NCI-H1048 (cell line): ENCODE data around the gene PRPF19.
A peak's percentile ranks its signal among the peaks of the same experiment; 100 is the strongest.

Source experiments
- DNase-seq: peaks from one replicate; lab custom pipeline; 2025; lab: John Stamatoyannopoulos, UW

Gene PRPF19

DNA sequence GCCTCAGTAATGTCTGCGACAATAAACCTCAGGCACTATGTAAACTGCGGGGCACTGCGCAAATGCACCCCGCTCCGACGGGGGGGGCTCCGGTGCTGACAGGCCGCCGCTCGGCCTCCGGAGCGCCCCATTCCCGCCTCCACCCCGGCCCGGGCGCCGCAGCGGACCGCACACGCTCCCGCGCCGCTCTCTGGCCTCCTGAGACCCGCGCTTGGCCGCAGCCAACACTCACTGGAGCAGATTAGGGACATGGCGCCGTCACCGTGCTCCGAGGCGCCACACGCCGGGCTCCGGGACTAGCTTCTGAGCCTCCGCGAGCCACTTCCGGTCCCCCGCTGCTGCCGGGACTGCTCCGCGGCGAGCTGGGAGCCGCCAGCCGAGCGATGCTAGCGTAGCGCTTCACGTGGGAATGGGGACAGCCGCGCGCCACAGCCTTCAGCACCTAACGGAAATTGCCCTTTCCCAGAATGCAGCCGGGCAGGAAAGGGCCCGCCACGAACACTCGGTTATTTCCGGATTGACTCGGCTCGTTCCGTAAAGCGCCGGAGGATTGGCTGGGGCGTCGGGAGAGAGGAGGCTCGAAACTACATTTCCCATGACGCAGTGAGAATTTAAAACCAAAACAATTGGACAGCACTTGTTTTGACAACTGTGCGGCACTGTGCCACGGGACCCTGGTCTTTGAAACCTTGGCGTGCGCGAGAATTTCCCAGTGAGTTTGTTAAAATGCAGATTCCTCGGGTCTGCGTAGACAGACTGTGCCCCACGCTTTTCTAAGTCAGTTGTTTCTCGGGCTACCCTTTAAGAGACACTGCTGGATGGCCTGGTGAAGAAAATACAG, at the start of gene PRPF19:
TSS of gene PRPF19 (minus strand) at position 454 of the 841 bp plus-strand sequence. CDS start at position 251, 203 bp downstream.
- DNase-seq: peak; percentile 92

DNA sequence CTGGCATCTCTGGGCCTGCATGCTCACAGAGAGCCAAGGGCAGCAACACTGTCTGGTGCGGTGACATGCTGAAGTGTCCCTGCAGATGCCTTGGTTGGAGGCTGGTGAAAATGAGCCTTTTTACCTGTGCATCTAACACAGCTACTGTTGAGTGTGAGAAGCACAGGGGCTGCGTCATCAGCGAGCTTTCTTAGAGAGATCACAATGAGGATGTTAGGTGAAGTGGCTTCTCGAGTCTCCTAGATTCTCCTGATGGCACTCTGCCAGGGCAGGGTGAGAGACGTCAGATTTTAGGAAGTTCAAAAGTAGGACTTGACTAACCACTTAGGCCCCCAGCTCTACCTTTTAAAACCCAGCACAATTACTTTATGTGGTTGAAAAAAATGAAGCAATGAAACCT, 49.2 kb upstream of the PRPF19 start:
- DNase-seq: no peak

DNA sequence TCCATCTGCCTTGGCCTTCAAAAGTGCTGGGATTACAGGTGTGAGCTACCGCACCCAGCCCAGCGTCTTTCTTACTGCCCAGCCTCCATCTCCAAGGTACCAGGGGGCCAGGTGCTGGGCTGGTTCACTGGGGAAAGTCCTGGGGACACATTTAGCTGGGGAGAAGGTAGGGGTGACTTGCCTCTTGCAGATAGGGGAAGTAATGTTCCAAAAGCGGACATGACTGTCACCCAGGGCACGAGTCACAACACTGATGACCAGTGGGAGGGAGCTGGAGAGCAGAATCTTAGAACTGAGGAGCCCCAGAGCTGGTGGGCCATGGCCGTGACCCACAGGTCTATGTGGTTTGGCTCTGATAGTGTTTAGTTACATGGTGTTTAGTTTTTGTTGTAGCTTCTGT, 48.0 kb upstream of the PRPF19 start:
- no peak for DNase-seq

DNA sequence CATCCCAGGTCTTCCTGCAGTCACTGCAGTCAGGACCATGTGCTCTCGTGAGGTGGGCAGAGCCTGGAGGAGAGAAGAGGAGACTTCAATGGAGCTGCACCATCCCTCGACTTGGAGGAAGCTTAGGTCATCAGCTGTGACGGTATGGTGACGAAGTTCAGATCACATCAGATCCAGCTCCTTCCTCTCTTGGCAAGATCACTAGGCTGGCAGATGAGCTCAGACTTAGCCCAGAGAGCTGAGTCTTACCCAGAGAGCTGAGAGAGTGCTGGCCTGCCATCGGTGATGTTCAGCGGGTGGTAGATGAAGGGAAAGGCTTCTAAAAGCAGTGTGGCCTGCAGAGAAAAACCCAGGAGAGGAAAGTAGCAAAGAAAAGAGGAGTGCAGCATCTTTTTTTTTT, 47.4 kb upstream of the PRPF19 start:
- no peak for DNase-seq

DNA sequence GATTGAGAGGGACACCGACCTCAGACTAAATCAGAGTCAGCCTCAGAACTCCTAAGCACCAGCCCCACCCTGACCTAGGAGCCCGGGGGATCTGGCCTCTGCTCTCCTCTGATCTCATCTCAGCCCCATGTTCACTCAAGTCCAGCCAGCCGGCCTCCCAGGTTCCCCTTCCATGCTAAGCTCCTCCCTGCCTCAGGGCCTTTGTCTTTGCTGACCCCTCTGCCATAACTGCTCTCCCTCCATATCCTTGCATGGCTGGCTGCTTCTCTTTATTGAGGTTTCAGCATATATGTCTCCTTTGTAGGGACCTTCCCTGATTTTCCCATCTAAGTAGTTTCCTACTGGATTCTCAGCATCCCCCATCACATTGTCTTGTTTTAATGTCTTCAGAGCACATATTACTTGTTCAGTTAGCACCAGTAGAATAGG, 46.4 kb upstream of the PRPF19 start:
- DNase-seq: no peak

DNA sequence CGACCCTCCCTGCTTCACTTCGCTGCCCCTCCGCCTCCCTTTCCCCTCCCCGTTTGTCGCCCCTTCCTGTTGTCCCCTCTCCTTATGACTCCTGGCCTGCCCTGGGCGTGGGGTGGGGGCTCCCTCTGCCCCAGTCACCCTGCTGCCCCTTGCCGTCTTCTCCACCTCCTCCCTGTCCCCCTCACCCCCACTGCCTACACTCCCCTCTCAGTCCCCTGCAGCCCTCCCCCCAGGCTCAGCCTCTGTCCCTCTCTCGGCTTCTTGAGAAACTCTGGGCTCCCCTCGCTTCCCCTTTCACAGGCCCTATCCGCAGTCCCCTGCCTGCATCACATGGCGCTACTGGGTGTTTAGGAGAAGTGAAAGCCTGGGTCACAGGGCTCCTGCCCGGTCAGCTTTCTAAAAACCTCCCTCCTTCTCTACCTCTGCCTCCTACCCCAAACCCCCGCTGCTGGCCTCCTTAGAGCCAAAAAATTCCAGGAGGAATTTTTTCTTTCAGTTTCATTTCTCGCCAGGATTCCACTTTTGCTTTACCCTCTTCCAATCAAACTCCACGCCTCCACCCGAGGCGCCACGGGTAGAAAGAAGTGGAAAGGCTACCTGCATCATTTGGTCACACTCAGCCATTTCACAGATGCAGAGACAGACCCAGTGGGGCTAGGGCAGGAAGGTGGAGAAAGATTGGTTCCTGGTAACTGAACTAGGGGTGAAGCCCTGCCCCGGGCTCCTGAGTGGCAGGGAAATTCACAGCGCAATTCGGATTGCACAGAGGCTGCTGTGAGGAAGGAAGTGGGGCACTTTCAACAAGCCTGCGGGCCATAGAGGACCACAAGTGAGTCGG, 45.7 kb upstream of the PRPF19 start, which contains the start of gene SLC15A3:
TSS of gene SLC15A3 (minus strand) at position 273 of the 838 bp plus-strand sequence. CDS start 625 bp downstream, outside the sequence.
- DNase-seq: no peak

DNA sequence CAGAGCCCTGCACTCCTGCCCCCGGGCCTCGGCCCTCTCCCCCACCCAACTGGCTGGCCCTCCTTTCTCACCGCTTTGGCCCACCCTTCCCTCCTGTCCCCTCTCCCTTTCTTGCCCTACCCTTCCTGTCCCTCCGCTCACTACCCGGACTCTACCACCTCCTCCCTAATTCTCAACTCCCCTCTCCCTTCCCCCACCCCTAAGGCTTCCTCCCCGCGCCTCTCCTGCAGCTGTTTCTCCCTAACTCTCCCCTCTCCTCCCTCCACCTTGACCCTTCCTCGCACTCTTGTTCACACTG, 45.2 kb upstream of the PRPF19 start:
- no peak for DNase-seq

DNA sequence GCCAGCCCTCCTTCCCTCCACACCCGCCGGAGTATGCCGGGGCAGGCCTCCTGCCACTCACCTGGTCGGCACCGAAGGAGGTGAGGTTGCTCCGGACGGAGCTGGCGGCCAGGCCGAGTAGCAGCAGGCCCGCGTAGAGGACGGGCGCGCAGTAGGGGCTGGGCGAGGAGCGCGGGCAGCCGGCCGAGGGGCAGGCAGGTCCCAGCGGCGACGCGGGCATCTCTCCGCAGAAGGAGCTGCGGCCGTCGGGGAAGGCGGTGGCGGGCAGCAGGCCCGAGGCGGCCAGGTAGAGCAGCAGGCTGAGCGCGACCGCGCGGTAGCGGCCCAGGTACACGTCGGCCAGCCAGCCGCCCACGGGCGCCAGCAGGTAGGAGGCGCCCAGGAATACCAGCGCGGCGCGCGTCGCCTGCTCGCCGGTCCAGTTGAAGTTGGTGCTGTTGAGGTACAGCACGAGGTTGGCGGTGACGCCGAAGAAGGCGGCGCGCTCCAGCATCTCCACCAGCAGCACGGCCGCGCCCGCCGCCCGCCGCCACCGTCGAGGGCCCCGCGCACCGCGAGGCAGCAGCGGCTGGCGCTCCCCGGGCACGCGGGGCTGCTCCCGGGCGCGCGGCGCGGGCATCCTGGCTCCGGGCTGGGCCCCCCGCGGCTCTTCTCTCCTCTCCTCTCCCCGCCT, 44.7 kb upstream of the PRPF19 start:
- DNase-seq: no peak

DNA sequence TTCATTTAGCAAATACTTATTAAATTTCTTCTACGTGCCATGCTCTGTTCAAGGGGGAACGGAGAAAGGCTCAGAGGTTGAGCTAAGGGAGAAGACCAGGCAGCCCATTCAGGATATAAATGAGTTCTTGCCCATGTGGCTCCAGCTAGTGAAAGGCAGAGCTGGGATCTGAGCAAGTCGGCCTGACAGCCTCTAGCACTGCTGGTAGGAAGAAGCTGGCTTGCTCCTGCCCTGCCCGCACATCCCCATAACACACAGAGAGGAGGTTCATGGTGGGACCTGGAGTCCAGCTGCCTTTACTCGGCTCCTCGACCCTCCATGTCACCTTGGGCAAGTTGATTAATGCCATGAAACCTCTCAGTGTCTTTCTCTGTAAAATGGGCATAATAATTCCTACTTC, 43.6 kb upstream of the PRPF19 start:
- DNase-seq: no peak

DNA sequence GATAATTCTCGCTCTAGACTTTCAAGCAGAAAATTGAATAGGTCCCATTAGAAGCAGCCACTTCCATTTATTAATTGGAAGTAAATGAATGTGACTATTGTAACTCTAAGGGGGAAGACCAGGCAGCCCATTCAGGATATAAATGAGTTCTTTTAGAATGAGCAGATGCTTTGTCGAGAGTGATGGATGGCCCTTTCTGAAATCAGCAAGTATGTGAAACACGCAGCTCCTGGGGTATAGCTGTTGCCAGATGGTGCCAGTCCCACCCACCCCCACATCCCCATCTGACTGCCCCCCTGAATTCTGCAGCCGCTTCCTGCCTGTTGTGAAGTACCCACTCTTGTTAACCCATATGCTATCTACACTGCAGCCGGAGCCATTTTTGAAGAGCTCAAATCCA, 41.9 kb upstream of the PRPF19 start:
- no peak for DNase-seq

DNA sequence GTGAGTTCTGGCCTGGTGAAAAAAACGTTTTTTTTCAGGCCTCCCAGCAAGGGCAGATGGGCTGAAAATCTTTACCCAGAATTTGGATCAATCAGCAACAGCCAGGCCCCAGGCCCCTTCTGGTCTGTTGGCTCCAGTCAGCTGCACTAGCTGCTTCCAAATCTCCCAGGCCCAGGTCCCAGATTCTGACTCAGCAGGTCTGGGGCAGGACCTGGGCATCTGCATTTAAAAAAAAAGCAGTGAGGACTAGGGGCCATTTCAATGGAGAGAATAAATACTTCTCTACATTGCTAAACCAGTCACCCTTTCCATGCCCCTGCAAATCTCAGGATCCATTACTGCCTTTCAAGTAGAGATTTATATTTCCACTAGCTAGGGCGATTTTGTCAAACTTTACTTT, 41.3 kb upstream of the PRPF19 start:
- no peak for DNase-seq

DNA sequence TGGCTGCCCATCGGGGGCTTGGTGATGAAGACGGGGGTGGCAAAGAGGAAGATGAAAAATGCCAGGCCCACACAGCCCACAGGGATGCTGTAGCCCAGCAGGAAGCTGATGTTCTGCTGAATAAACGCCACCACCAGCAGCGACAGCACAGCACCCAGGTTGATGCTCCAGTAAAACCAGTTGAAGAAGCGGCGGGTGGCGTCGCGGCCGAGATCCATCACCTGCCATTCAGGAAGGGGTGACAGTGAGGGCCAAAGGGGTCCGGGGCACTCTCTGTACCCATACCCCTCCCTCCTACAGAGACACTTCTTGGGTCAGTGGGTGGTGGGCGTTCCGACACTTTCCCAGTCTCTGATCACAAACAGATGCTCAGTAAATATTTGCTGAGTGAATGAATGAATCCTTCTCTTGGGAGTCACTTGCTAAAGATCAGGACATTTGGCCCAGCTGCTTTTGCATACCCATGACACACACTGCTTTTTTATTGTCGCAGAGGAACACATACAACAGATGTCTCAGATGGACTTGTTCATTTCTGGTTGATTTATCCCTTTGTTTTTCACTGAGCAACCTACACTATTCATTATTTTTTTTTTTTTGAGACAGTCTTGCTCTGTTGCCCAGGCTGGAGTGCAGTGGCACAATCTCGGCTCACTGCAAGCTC, 40.3 kb upstream of the PRPF19 start:
- no peak for DNase-seq

DNA sequence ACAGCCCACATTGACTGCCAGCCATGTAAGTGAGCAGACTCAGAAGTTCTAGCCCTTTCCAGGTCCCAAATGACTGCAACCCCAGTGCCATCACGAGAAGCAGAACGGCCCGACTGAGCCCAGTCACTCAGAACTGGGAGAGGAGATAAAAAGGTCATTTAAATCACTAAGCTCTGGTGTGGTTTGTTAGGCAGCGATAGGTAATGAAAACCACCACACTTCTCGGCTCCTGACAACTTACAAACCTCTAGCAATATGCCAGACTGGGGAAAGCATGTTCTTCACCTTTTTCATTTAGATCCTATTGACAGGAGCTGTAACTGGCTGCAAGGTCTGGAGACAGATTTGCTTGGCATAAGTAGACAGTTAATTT, 38.9 kb upstream of the PRPF19 start:
- DNase-seq: no peak

DNA sequence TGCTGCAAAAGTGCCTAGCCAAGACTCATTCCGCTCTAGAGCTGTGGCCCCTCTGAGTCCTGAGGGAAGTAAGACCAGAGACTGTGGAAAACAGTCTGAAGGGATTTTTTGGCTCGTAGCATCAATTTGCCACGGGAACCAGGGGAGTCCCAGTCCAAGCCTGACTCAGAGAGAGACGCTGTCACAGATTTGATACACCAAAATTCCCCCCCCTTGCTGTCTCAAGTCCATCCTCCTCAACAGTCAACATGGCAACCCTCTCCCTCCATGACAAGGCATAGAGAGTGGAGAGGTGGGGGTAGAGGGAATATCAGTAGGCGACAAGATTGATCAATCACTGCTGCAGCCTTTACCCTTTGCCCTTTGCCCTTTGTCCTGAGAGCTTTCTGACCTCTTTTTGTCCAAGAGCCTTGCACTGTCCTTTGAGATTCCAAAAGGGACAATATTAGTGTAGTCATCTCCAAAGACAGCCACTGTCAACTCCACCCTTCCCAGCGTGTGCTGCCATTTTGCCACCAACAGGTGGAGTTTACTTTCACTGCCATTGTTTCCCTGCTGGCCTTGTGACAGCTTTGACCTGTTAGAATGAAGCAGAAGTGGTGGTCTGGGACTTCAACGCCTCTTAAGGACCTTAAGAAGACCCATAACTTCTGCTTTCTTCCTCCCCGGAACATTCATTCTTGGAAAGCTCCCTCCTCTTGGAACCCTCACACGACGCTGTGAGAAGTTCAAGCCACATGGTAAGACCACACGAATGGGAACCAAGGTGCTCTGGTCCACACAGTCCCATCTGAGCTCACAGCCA, 38.3 kb upstream of the PRPF19 start:
- no peak for DNase-seq

DNA sequence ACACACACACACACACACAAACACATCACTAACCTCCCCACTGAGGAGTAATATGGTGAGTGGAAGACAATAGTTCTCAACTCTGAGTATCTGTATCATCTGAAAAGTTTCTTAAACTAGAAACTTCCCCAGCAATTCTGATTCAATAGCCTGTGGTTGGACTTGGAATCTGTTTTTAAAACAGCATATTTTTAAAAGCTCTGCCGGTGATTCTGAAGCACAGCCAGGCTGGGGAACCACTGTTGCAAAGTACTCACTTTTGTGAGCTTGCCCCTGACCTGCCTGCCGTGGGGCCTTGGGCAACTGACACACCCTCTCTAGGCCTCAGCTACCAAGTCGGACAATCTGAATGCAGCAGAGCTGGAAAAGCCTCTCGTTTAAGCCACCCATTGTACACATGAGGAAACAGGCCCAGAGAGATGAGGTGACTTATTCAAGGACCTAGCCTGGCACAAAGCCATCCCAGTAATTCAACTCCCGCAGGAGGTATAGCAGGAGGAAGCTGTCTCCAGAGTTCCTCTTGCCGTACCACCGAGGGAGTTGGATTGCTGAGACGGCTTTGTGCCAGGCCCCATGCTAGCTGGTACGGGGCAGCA, 36.7 kb upstream of the PRPF19 start:
- no peak for DNase-seq

DNA sequence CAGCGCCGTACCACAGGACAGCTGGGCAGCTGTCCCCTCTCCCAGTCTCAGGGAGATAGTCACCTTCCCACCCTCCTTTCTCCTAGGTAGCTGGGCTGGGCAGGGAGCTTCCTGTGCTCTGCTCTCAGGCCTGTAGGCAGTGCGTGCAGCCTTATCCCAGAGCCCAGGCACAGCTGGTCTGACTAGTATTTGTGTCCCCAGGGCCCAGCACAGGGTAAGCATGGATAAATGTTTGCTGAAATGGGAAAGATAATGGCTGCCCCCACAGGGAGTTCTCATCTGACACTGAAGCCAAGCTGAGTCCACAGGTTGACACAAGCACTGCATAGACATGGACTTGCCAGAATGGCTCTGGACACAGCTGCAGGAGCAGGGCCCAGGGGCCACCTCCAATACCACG, 35.8 kb upstream of the PRPF19 start:
- DNase-seq: no peak

DNA sequence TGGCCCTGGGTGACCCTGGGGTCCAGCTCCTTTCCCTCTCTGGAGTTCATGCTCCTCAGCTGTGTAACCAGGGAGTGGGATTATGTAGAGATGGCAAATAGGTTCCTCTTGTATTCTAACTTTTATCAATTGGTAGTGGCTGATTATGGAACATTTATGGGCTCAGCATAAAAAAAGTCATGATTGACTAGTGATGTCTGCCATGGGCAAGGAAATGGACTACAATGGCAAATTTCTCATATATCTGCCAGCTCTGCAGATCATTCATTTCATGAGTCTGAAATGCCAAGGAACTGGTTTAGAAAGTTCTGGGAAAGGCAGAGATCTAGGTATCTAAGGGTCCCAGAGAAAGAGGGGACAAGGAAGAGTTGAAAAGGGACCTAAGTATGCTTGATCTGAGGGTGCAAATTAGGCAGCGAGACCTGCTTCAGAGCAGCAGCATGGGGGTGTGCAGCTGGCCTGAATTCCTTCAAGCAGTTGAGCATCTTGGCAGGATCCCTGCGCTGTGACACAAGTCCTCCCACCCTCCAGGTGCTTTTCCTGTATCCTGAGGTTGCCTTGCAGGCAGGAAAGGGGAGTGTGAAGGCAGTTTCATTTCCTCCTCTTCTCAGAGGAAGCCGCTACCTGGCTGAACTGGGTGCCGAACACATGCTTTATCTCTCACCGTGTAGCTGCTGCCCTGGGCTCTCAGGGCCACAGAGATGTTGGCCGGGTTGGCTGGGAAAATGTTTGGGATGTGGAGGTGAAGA, 35.2 kb upstream of the PRPF19 start:
- no peak for DNase-seq

DNA sequence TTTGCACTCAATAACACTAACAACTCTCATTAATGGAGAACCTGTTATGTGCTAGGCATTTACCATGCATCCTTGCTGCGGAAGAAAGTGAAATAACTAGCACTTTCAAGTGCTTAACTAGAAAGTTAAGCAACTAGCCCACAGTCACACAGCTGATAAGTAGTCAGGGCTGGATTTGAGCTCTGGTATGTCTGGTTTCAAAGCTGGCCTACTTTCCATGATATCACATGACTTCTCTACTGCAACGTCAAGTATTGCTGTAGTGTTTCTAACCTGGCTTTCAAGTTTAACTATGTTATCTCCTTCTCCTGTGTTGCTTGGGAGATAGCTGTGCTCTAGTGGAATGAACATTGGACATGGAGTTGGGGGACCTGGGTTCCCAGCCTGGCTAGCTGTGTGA, 33.5 kb upstream of the PRPF19 start:
- no peak for DNase-seq

DNA sequence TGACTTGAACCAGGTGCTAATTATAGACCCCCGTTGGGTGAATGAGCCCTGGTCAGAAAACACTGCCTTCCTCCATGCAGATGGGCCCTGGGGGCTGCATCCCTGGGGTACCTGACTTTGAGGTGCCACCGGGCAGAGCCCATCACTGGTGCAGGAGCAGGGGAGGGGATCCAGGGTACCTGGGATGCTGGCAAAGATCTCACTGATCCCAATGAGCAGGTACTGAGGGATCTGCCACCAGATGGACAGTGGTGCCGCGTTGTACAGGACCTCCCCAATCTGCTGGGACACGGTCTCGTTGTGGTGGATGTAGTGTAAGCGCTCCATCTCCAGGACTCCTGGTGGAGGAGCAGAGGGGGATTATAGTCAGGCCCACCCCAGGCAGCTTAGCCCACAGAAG, 32.9 kb upstream of the PRPF19 start:
- DNase-seq: no peak

DNA sequence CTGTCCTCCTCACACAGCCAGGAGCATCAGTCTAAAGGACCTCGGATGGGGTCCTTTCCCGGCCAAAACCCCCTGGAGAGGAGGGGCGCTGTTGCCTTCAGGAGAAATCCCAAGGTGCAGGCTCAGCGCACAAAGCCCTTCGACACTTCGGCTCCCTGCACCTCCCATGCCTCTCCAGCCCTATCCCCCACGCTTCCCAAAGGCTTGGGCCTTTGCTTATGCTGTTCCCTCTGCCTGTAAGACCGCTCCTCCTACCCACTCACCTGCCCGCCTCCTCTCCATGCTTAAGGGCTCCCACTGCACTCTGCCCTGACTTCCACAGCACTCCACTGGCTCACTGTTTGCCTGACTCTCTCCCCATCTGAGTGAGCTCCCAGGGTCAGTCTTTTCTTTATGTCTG, 32.1 kb upstream of the PRPF19 start:
- no peak for DNase-seq
